Endothelial cell of umbilical vein (primary cell): Measurements from ENCODE around the gene EEF1E1.

ENCODE experiments used
- CTCF ChIP-seq, 2 donors: IDR thresholded peaks; 1 replicate in 1 of 2; 2 replicates in 1 of 2; pipeline ENCODE4 v1.5.1; 2011; ENCODE audit warnings: low read length in 2 of 2, mild to moderate bottlenecking in 2 of 2, moderate library complexity in 2 of 2, control low read depth in 1 of 2, inconsistent platforms in 1 of 2, low read depth in 1 of 2; ENCODE audit not compliant: insufficient read depth in 1 of 2; ENCODE audit errors: extremely low read depth in 1 of 2
- JUN ChIP-seq: IDR thresholded peaks from 2 replicates; pipeline ENCODE4 v1.6.1; 2011; ENCODE audit warnings: borderline replicate concordance, low read depth; ENCODE audit not compliant: insufficient read length, insufficient read depth

DNA sequence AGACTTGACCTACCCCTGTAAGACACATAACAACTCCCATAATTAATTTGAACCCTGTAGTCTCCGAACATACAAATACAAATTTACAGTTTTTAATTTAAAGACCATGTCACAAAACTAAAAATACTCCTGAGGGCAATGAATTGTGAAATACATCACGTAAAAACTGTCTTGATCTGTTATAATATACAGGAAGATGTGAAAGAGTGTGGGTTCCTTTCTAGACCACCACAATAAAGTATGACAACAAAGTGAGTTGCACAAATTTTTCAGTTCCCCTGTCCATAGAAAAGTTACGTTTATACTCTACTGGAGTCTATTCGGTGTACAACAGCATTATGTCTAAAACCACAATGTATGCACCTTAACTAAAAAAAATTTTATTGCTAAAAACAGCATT lies 27.2 kb downstream of the EEF1E1 start:
- TF ChIP-seq CTCF (IDR thresholded peaks at IDR 0.05; ENCODE audit: extremely low read depth in 1 of 2, insufficient read depth in 1 of 2, low read depth in 1 of 2, low read length in 2 of 2) (no peak), JUN (no peak)
